Neural crest cell (in vitro differentiated cells): Measurements from ENCODE around the gene INHBB. TPM values are rescaled to one million over a fixed set of nuclear protein-coding genes. Genes with fewer than 3 reads are reported as not detected.

ENCODE experiments used
- DNase-seq: peaks from one replicate; pipeline ENCODE4 v3.0.0; 2021; ENCODE audit warnings: low read depth, mixed read lengths, low spot score
- H3K27ac Mint-ChIP-seq: one replicate; pipeline ENCODE4 v1.8.0; 2021; ENCODE audit warnings: mild to moderate bottlenecking, mixed read lengths; ENCODE audit not compliant: unreplicated experiment
- H3K27me3 Mint-ChIP-seq: 2 replicates; pipeline ENCODE4 v1.8.0; 2021; ENCODE audit warnings: low read depth, mild to moderate bottlenecking, mixed read lengths
- H3K36me3 Mint-ChIP-seq: 2 replicates; pipeline ENCODE4 v1.8.0; 2021; ENCODE audit warnings: low read depth, mild to moderate bottlenecking, mixed read lengths
- H3K4me1 Mint-ChIP-seq: 2 replicates; pipeline ENCODE4 v1.8.0; 2021; ENCODE audit warnings: mixed read lengths
- H3K4me3 Mint-ChIP-seq: one replicate; pipeline ENCODE4 v1.8.0; 2021; ENCODE audit warnings: mild to moderate bottlenecking, mixed read lengths
- H3K9me3 Mint-ChIP-seq: 2 replicates; pipeline ENCODE4 v1.8.0; 2021; ENCODE audit warnings: mixed read lengths
- total RNA-seq: library from RNA; stranded (reverse); gene quantifications from 2 replicates; pipeline ENCODE4 v1.2.1, GENCODE V29; 2021
- TF ChIP-seq, protein P1 (sequence below): fragments of 200-600 bp; sonication (generic); conservative IDR thresholded peaks from 2 replicates; pipeline ENCODE4 v1.5.0; 2021; ENCODE audit warnings: antibody characterized with exemption, mild to moderate bottlenecking

Gene INHBB
- total RNA-seq, 1 donor from 2014 or later, result 0.49 TPM

GRCh38 chr2:120354935-120355779 lies 9.2 kb downstream of the INHBB start:
- no peak overlapping the region for H3K27ac Mint-ChIP-seq

DNA sequence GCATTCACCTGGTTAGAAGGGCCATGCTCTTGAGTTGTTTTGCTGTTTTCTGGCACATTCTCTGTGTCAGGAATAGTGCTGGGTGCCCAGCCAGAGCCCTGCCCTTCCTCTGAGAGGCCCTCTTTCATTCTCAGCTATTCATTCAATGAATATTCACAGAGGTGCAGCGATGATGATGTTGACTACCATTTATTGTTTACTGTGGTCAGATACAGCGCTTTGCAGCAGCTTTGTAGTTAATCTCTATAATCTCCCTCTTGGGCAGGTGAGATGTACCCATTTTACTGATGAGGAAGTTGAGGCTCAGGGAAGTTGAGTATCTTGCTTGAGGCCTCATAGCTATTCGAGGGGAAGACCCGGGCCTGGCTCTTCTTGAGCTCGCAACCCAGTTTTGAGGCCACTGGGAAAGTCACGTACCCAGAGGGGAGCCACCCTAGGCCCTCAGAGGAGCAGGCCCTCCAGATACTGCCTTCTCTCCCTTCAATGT lies 9.9 kb downstream of the INHBB start:
- Mint-ChIP-seq H3K27me3 (peaks cover 23% of the 10 kb centered on the region), H3K27ac (no peak overlapping the region), H3K4me3 (no peak overlapping the region), H3K9me3 (no peaks in the 10 kb centered on the region), H3K4me1 (no peaks in the 10 kb centered on the region), H3K36me3 (no peaks in the 10 kb centered on the region)
- no peak for DNase-seq
- TF ChIP-seq, protein P1, sequence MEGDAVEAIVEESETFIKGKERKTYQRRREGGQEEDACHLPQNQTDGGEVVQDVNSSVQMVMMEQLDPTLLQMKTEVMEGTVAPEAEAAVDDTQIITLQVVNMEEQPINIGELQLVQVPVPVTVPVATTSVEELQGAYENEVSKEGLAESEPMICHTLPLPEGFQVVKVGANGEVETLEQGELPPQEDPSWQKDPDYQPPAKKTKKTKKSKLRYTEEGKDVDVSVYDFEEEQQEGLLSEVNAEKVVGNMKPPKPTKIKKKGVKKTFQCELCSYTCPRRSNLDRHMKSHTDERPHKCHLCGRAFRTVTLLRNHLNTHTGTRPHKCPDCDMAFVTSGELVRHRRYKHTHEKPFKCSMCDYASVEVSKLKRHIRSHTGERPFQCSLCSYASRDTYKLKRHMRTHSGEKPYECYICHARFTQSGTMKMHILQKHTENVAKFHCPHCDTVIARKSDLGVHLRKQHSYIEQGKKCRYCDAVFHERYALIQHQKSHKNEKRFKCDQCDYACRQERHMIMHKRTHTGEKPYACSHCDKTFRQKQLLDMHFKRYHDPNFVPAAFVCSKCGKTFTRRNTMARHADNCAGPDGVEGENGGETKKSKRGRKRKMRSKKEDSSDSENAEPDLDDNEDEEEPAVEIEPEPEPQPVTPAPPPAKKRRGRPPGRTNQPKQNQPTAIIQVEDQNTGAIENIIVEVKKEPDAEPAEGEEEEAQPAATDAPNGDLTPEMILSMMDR, result no peak

More at GRCh38 chr2:120354935-120355779, 9.2 kb downstream of the INHBB start:
- Mint-ChIP-seq H3K9me3 (no peaks in the 10 kb centered on the region), H3K4me3 (no peak overlapping the region), H3K36me3 (no peaks in the 10 kb centered on the region), H3K27me3 (peaks cover 29% of the 10 kb centered on the region), H3K4me1 (peaks cover 6% of the 10 kb centered on the region)
- no peak for DNase-seq
- TF ChIP-seq, protein P1, result no peak

DNA sequence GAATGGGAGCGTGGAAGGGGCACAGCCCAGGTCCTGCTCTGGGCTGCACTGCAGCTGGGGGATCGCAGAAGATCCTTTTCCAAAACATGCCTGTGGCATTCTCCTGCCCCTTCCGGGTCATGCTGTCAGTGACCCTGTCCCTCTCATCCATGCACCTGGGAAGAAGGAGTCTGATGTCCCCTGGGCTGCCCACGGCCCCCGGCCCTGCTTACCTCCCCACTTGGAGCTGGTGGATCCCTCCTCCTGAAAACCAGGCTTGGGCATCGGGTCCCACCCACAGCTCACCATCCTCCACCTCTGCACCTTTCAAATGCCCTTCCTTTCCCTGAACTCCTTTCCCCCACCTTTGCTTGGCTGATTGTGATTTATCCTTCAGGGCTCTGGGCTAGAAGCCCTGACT lies 11.8 kb downstream of the INHBB start:
- H3K27me3 Mint-ChIP-seq, result peaks cover 15% of the 10 kb centered on the region
- H3K4me1 Mint-ChIP-seq, result peaks cover 4% of the 10 kb centered on the region
- H3K27ac Mint-ChIP-seq, result no peak overlapping the region
- TF ChIP-seq, protein P1, result no peak
- DNase-seq, result no peak
- H3K4me3 Mint-ChIP-seq, result no peak overlapping the region
- H3K9me3 Mint-ChIP-seq, result no peaks in the 10 kb centered on the region
- H3K36me3 Mint-ChIP-seq, result no peaks in the 10 kb centered on the region

GRCh38 chr2:120358734-120359465 lies 13.0 kb downstream of the INHBB start:
- Mint-ChIP-seq H3K4me3 (no peak overlapping the region), H3K9me3 (no peaks in the 10 kb centered on the region), H3K4me1 (peaks cover 5% of the 10 kb centered on the region), H3K36me3 (no peaks in the 10 kb centered on the region), H3K27ac (no peak overlapping the region), H3K27me3 (peaks cover 15% of the 10 kb centered on the region)
- no peak for DNase-seq
- TF ChIP-seq, protein P1, result no peak

- no peak overlapping the region for H3K4me3 Mint-ChIP-seq
- TF ChIP-seq, protein P1, result no peak
- no peaks in the 10 kb centered on the region for H3K36me3 Mint-ChIP-seq
- no peak overlapping the region for H3K27ac Mint-ChIP-seq
- peaks cover 6% of the 10 kb centered on the region for H3K27me3 Mint-ChIP-seq
- no peak for DNase-seq
- no peaks in the 10 kb centered on the region for H3K9me3 Mint-ChIP-seq
- peaks cover 5% of the 10 kb centered on the region for H3K4me1 Mint-ChIP-seq
Observed at GRCh38 chr2:120360307-120360855, 14.4 kb downstream of the INHBB start.
